Stimulated activated CD4-positive, alpha-beta T cell treated with anti-CD3 and anti-CD28 coated beads, TNF-alpha, amount 100 ng/mL, for 48 hours (primary cell): ENCODE measurements around the gene TRAPPC12.
"Not testable (repeated sequence)": the region's sequence is repeated elsewhere in the genome, so short reads cannot be mapped to it uniquely, and the experiment has no call there.

Experiments
- DNase-seq, 3 donors: peaks; one replicate each; pipeline ENCODE4 v3.0.0-alpha.2; 2020; ENCODE audit warnings: low read depth in 3 of 3

Gene TRAPPC12

GRCh38 chr2:3379647-3380534 lies at the start of gene TRAPPC12:
Gene TRAPPC12 (plus strand): TSS chr2:3379694. CDS start chr2:3387624, 7,930 bp downstream.
- peak; percentile 86 to 88 (median 88) for DNase-seq

GRCh38 chr2:3332133-3332532 lies 47.4 kb upstream of the TRAPPC12 start:
- DNase-seq, result no peak

GRCh38 chr2:3334392-3335345 lies 44.8 kb upstream of the TRAPPC12 start:
- DNase-seq, result no peak

- no peak for DNase-seq
Measured at GRCh38 chr2:3336844-3337243, 42.6 kb upstream of the TRAPPC12 start.

- DNase-seq, result no peak
Measured at GRCh38 chr2:3338340-3338739, 41.2 kb upstream of the TRAPPC12 start.

GRCh38 chr2:3340144-3340543 lies 39.4 kb upstream of the TRAPPC12 start:
- DNase-seq, result no peak

GRCh38 chr2:3341336-3341735 lies 38.2 kb upstream of the TRAPPC12 start:
- DNase-seq, result no peak

GRCh38 chr2:3342324-3342723 lies 37.2 kb upstream of the TRAPPC12 start:
- no peak for DNase-seq

GRCh38 chr2:3343012-3343411 lies 36.5 kb upstream of the TRAPPC12 start:
- DNase-seq, result no peak

GRCh38 chr2:3344897-3345296 lies 34.6 kb upstream of the TRAPPC12 start:
- no peak for DNase-seq

GRCh38 chr2:3345621-3346020 lies 33.9 kb upstream of the TRAPPC12 start:
- DNase-seq, result no peak

- no peak for DNase-seq
Measured at GRCh38 chr2:3348767-3349166, 30.7 kb upstream of the TRAPPC12 start.

GRCh38 chr2:3349211-3349693 lies 30.2 kb upstream of the TRAPPC12 start:
- DNase-seq, result no peak

- DNase-seq, result no peak
Measured at GRCh38 chr2:3354986-3355385, 24.5 kb upstream of the TRAPPC12 start.

- DNase-seq, result no peak
Measured at GRCh38 chr2:3355951-3356569, 23.4 kb upstream of the TRAPPC12 start.

GRCh38 chr2:3356799-3357198 lies 22.7 kb upstream of the TRAPPC12 start:
- no peak for DNase-seq

GRCh38 chr2:3357446-3357845 lies 22.0 kb upstream of the TRAPPC12 start:
- not testable (repeated sequence) for DNase-seq

- no peak for DNase-seq
Measured at GRCh38 chr2:3357926-3358325, 21.6 kb upstream of the TRAPPC12 start.

- DNase-seq, result no peak
Measured at GRCh38 chr2:3361518-3362389, 17.7 kb upstream of the TRAPPC12 start.

- DNase-seq, result no peak
Measured at GRCh38 chr2:3365219-3365618, 14.3 kb upstream of the TRAPPC12 start.

GRCh38 chr2:3368261-3368722 lies 11.2 kb upstream of the TRAPPC12 start:
- no peak for DNase-seq
